Mesenchymal stem cell (in vitro differentiated cells and primary cell): ENCODE data around the gene FAM89B.
A peak's percentile ranks its signal among the peaks of the same experiment; 100 is the strongest.

Source experiments
- DNase-seq: peaks from one replicate; pipeline ENCODE4 v3.0.0-alpha.2; 2013
- H2AFZ ChIP-seq: one replicate; pipeline ENCODE4 v1.6.1; 2013; ENCODE audit warnings: low read depth, mild to moderate bottlenecking, control low read depth, inconsistent platforms, low read length, moderate library complexity
- H2AK5ac ChIP-seq: 2 replicates; pipeline ENCODE4 v1.6.1; 2013; ENCODE audit warnings: low read length, moderate library complexity, mild to moderate bottlenecking, inconsistent platforms; ENCODE audit not compliant: severe bottlenecking
- H2BK120ac ChIP-seq: one replicate; pipeline ENCODE4 v1.6.1; 2013; ENCODE audit warnings: low read depth, mild to moderate bottlenecking, inconsistent platforms, low read length, moderate library complexity
- H2BK12ac ChIP-seq, 2 experiments: one replicate each; pipeline ENCODE4 v1.6.1; 2013; ENCODE audit warnings: inconsistent platforms in 2 of 2, low read length in 2 of 2, mild to moderate bottlenecking in 2 of 2, moderate library complexity in 2 of 2, control low read depth in 1 of 2
- H2BK15ac ChIP-seq: one replicate; pipeline ENCODE4 v1.6.1; 2013; ENCODE audit warnings: mild to moderate bottlenecking, low read depth, inconsistent platforms; ENCODE audit not compliant: poor library complexity, severe bottlenecking
- H2BK5ac ChIP-seq: 2 replicates; pipeline ENCODE4 v1.6.1; 2013; ENCODE audit warnings: low read depth, mild to moderate bottlenecking, low read length, control low read depth, inconsistent platforms; ENCODE audit not compliant: poor library complexity, severe bottlenecking
- H3K14ac ChIP-seq, 2 experiments: one replicate each; pipeline ENCODE4 v1.6.1; 2013; ENCODE audit warnings: inconsistent platforms in 2 of 2, low read length in 2 of 2, control low read depth in 1 of 2, mild to moderate bottlenecking in 1 of 2, moderate library complexity in 1 of 2
- H3K18ac ChIP-seq, 2 experiments: one replicate each; pipeline ENCODE4 v1.6.1; 2013; ENCODE audit warnings: inconsistent platforms in 2 of 2, low read length in 2 of 2, control low read depth in 1 of 2, low read depth in 1 of 2, mild to moderate bottlenecking in 1 of 2
- H3K23ac ChIP-seq, 2 experiments: one replicate each; pipeline ENCODE4 v1.6.1; 2013; ENCODE audit warnings: inconsistent platforms in 2 of 2, low read length in 2 of 2, mild to moderate bottlenecking in 2 of 2, moderate library complexity in 2 of 2, control low read depth in 1 of 2
- H3K27ac ChIP-seq: 2 replicates; pipeline ENCODE4 v1.5.1; 2013; ENCODE audit warnings: mild to moderate bottlenecking, moderate library complexity, low read length, control low read depth, inconsistent platforms; ENCODE audit not compliant: poor library complexity, severe bottlenecking
- H3K27me3 ChIP-seq, 2 experiments: 2 replicates each; pipeline versions ENCODE4 v1.6.1 to v1.7.0; 2013; ENCODE audit warnings: low read length in 2 of 2, mild to moderate bottlenecking in 2 of 2, moderate library complexity in 2 of 2, control low read depth in 1 of 2, inconsistent platforms in 1 of 2; ENCODE audit not compliant: control insufficient read depth in 1 of 2, insufficient read depth in 1 of 2
- H3K36me3 ChIP-seq, 2 experiments: 2 replicates each; pipeline versions ENCODE4 v1.6.1 to v1.7.0; 2013; ENCODE audit warnings: low read length in 2 of 2, control low read depth in 1 of 2, inconsistent platforms in 1 of 2, low read depth in 1 of 2, mild to moderate bottlenecking in 1 of 2; ENCODE audit not compliant: insufficient read depth in 2 of 2, control insufficient read depth in 1 of 2
- H3K4ac ChIP-seq, 2 experiments: one replicate each; pipeline ENCODE4 v1.6.1; 2013; ENCODE audit warnings: inconsistent platforms in 2 of 2, low read length in 2 of 2, mild to moderate bottlenecking in 2 of 2, moderate library complexity in 2 of 2, control low read depth in 1 of 2, low read depth in 1 of 2
- H3K4me1 ChIP-seq: 2 replicates; pipeline ENCODE4 v1.6.1; 2013; ENCODE audit warnings: low read depth, low read length, control low read depth; ENCODE audit not compliant: control insufficient read depth, insufficient read depth
- H3K4me2 ChIP-seq: 2 replicates; pipeline ENCODE4 v1.6.1; 2013; ENCODE audit warnings: low read length, mild to moderate bottlenecking, inconsistent platforms; ENCODE audit not compliant: poor library complexity, severe bottlenecking
- H3K4me3 ChIP-seq, 2 experiments: 2 replicates each; pipeline versions ENCODE4 v1.5.1 to v1.7.0; 2013; ENCODE audit warnings: low read length in 2 of 2, mild to moderate bottlenecking in 2 of 2, control low read depth in 1 of 2, low read depth in 1 of 2; ENCODE audit not compliant: insufficient read depth in 1 of 2
- H3K79me1 ChIP-seq: replicated peaks from 2 replicates; pipeline ENCODE4 v1.6.1; 2013; ENCODE audit warnings: mild to moderate bottlenecking, control low read depth, low read length, inconsistent platforms; ENCODE audit not compliant: poor library complexity, severe bottlenecking
- H3K9ac ChIP-seq: 2 replicates; pipeline ENCODE4 v1.7.0; 2013; ENCODE audit warnings: mild to moderate bottlenecking, low read length, moderate library complexity
- H3K9me3 ChIP-seq: 2 replicates; pipeline ENCODE4 v1.7.0; 2013; ENCODE audit warnings: mild to moderate bottlenecking, low read length; ENCODE audit not compliant: control insufficient read depth
- H4K8ac ChIP-seq: one replicate; pipeline ENCODE4 v1.6.1; 2013; ENCODE audit warnings: inconsistent platforms, mild to moderate bottlenecking, low read length, moderate library complexity
- H4K91ac ChIP-seq: one replicate; pipeline ENCODE4 v1.6.1; 2013; ENCODE audit warnings: mild to moderate bottlenecking, low read length, inconsistent platforms
- WGBS: methylation state at CpG from one replicate; pipeline ENCODE4 v1.1.7; 2013; ENCODE audit warnings: mixed read lengths; 5-methylcytosine and 5-hydroxymethylcytosine counted together

FAM89B gene

GRCh38 chr11:65610404-65610803 lies 38.1 kb downstream of the FAM89B start:
- Histone ChIP-seq H3K4me3 (peak overlapping the region in 1 of 2 experiments; percentile 1), H3K4me2 (peak overlapping the region; percentile 33), H3K27me3 (no peaks in the 10 kb centered on the region), H2BK12ac (no peak overlapping the region), H2AFZ (no peak overlapping the region), H3K9me3 (no peaks in the 10 kb centered on the region), H3K18ac (no peak overlapping the region), H3K4me1 (peaks cover 56% of the 10 kb centered on the region), H3K4ac (peak overlapping the region in 1 of 2 experiments; percentile 16), H4K91ac (no peak overlapping the region), H2BK5ac (no peak overlapping the region), H3K14ac (no peak overlapping the region), H3K36me3 (peaks cover 31 to 65% of the 10 kb centered on the region in 2 experiments), H3K79me1 (peaks cover 27% of the 10 kb centered on the region), H3K27ac (no peak overlapping the region), H2BK120ac (peak overlapping the region; percentile 8), H2BK15ac (peak overlapping the region; percentile 55), H2AK5ac (peak overlapping the region; percentile 75), H4K8ac (no peak overlapping the region), H3K23ac (no peak overlapping the region), H3K9ac (peak overlapping the region; percentile 38)
- WGBS = 61% methylated on average over 5 of the region's 6 CpGs
- DNase-seq = no peak

- Histone ChIP-seq H4K8ac (peak overlapping the region; percentile 12), H3K4ac (peak overlapping the region; percentile 24 to 68), H4K91ac (peak overlapping the region; percentile 55), H3K9me3 (no peaks in the 10 kb centered on the region), H3K27ac (peak overlapping the region; percentile 81), H2AK5ac (peak overlapping the region; percentile 75), H3K4me3 (peak overlapping the region; percentile 38 to 96), H2BK5ac (no peak overlapping the region), H2BK120ac (no peak overlapping the region), H3K27me3 (no peaks in the 10 kb centered on the region), H2BK12ac (no peak overlapping the region), H3K18ac (peak overlapping the region; percentile 46 to 56), H3K4me2 (peak overlapping the region; percentile 67), H3K9ac (peak overlapping the region; percentile 50), H3K36me3 (peaks cover 24 to 58% of the 10 kb centered on the region in 2 experiments), H3K79me1 (peaks cover 21% of the 10 kb centered on the region), H3K23ac (peak overlapping the region in 1 of 2 experiments; percentile 53), H2BK15ac (peak overlapping the region; percentile 55), H3K14ac (peak overlapping the region in 1 of 2 experiments; percentile 79), H3K4me1 (peaks cover 51% of the 10 kb centered on the region), H2AFZ (no peak overlapping the region)
- 41% methylated on average over 6 of the region's 10 CpGs for WGBS
- no peak for DNase-seq
Measured at GRCh38 chr11:65611028-65611757, 38.9 kb downstream of the FAM89B start.

- Histone ChIP-seq H3K23ac (peak overlapping the region in 1 of 2 experiments; percentile 46), H3K4ac (peak overlapping the region; percentile 46 to 68)
Measured at GRCh38 chr11:65611758-65612603, 39.6 kb downstream of the FAM89B start.

More at GRCh38 chr11:65611758-65612603, 39.6 kb downstream of the FAM89B start:
- peak overlapping the region; percentile 40 to 46 for H3K18ac ChIP-seq
- H3K14ac ChIP-seq = no peak overlapping the region
- peak overlapping the region; percentile 50 for H3K9ac ChIP-seq
- H2AFZ ChIP-seq = no peak overlapping the region
- peak overlapping the region in 1 of 2 experiments; percentile 11 for H2BK12ac ChIP-seq
- peak overlapping the region; percentile 9 for H2BK15ac ChIP-seq
- peaks cover 16% of the 10 kb centered on the region for H3K79me1 ChIP-seq
- H2BK5ac ChIP-seq = peak overlapping the region; percentile 48
- H3K27ac ChIP-seq = peak overlapping the region; percentile 81
- peaks cover 26 to 51% of the 10 kb centered on the region in 2 experiments for H3K36me3 ChIP-seq
- H2BK120ac ChIP-seq = peak overlapping the region; percentile 11
- peak overlapping the region; percentile 82 for H4K8ac ChIP-seq
- peaks cover 51% of the 10 kb centered on the region for H3K4me1 ChIP-seq
- H3K4me3 ChIP-seq = peak overlapping the region; percentile 38 to 96
- WGBS = 71% methylated on average over 12 of the region's 12 CpGs
- H4K91ac ChIP-seq = peak overlapping the region; percentile 70
- no peaks in the 10 kb centered on the region for H3K27me3 ChIP-seq
- H2AK5ac ChIP-seq = peak overlapping the region; percentile 50
- H3K4me2 ChIP-seq = peak overlapping the region; percentile 67
- DNase-seq = peak; percentile 54
- H3K9me3 ChIP-seq = no peaks in the 10 kb centered on the region
